CD4-positive, alpha-beta T cell treated with Interleukin-15 for 4 hours (primary cell): ENCODE data around the gene BRD1.

Source experiments
- DNase-seq: peaks from one replicate; pipeline ENCODE4 v3.0.0-alpha.2; 2020; ENCODE audit warnings: low spot score

BRD1 gene

GRCh38 chr22:49726701-49727101 lies 101.0 kb downstream of the BRD1 start:
- no peak for DNase-seq

GRCh38 chr22:49726022-49726681 lies 101.5 kb downstream of the BRD1 start:
- DNase-seq = no peak

GRCh38 chr22:49725516-49725915 lies 102.2 kb downstream of the BRD1 start:
- no peak for DNase-seq

- peak; percentile 68 for DNase-seq
Measured at GRCh38 chr22:49724893-49725489, 102.7 kb downstream of the BRD1 start.

GRCh38 chr22:49724030-49724892 lies 103.4 kb downstream of the BRD1 start:
- peak; percentile 46 for DNase-seq

GRCh38 chr22:49723478-49724029 lies 104.1 kb downstream of the BRD1 start:
- DNase-seq = no peak
